Fibroblast of pulmonary artery (primary cell): Measurements from ENCODE around the gene LUZP2.
A peak's percentile ranks its signal among the peaks of the same experiment; 100 is the strongest.

Experiments used
- DNase-seq: peaks from one replicate; pipeline ENCODE4 v3.0.0-alpha.2; 2010; ENCODE audit warnings: low read depth
- H3K4me3 ChIP-seq: replicated peaks from 2 replicates; pipeline ENCODE4 v1.5.1; 2011; ENCODE audit warnings: low read depth, mild to moderate bottlenecking, control low read depth, low read length, moderate library complexity
- TF ChIP-seq, protein P1 (sequence below): IDR thresholded peaks from 2 replicates; pipeline ENCODE4 v1.5.1; 2011; ENCODE audit warnings: mild to moderate bottlenecking, control low read depth, low read length, inconsistent platforms; ENCODE audit errors: missing control alignments

The LUZP2 gene

GRCh38 chr11:24685821-24686220 lies 189.0 kb downstream of the LUZP2 start:
- no peak overlapping the region for H3K4me3 ChIP-seq
- TF ChIP-seq, protein P1, sequence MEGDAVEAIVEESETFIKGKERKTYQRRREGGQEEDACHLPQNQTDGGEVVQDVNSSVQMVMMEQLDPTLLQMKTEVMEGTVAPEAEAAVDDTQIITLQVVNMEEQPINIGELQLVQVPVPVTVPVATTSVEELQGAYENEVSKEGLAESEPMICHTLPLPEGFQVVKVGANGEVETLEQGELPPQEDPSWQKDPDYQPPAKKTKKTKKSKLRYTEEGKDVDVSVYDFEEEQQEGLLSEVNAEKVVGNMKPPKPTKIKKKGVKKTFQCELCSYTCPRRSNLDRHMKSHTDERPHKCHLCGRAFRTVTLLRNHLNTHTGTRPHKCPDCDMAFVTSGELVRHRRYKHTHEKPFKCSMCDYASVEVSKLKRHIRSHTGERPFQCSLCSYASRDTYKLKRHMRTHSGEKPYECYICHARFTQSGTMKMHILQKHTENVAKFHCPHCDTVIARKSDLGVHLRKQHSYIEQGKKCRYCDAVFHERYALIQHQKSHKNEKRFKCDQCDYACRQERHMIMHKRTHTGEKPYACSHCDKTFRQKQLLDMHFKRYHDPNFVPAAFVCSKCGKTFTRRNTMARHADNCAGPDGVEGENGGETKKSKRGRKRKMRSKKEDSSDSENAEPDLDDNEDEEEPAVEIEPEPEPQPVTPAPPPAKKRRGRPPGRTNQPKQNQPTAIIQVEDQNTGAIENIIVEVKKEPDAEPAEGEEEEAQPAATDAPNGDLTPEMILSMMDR: no peak
- no peak for DNase-seq

- TF ChIP-seq, protein P1: no peak
- no peak overlapping the region for H3K4me3 ChIP-seq
- no peak for DNase-seq
These were observed 190.8 kb downstream of the LUZP2 start for GRCh38 chr11:24687531-24688147.

GRCh38 chr11:24688981-24689380 lies 192.1 kb downstream of the LUZP2 start:
- no peak for DNase-seq
- no peak overlapping the region for H3K4me3 ChIP-seq
- TF ChIP-seq, protein P1: no peak

- H3K4me3 ChIP-seq: no peak overlapping the region
- peak; percentile 93 for DNase-seq
These were observed 200.8 kb downstream of the LUZP2 start for GRCh38 chr11:24697522-24698111.

GRCh38 chr11:24704716-24705115 lies 207.9 kb downstream of the LUZP2 start:
- TF ChIP-seq, protein P1: no peak
- no peak overlapping the region for H3K4me3 ChIP-seq
- no peak for DNase-seq

More at GRCh38 chr11:24697522-24698111, 200.8 kb downstream of the LUZP2 start:
- TF ChIP-seq, protein P1: no peak

DNA sequence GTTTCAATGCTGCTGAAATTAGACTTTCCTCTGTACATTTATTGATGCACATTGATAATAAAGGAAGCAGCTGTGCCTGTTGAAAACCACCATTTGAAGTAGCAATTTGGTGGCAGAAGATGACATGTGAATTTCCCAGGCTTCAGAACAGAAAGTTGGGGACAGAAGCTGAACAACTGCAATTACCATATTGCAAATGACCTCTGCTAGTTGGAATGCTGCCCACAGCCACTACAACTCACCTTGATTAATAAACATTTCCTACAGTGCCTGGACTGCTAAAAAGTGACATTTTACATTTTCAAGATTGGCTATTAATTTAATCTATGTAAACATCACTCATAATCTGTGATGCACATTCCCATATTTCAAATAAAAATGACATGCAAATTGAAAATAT lies 208.6 kb downstream of the LUZP2 start:
- no peak for DNase-seq
- no peak overlapping the region for H3K4me3 ChIP-seq
- TF ChIP-seq, protein P1: no peak

GRCh38 chr11:24708616-24709015 lies 211.8 kb downstream of the LUZP2 start:
- DNase-seq: peak; percentile 43
- H3K4me3 ChIP-seq: no peak overlapping the region
- TF ChIP-seq, protein P1: no peak
